SK-N-SH treated with all-trans-retinoic acid at 6 μM for 48 hours (cell line): ENCODE results near the gene CSDE1.

Source experiments
- ATAC-seq: fragments of 200-7000 bp; cut with Tn5 transposase; 3 replicates; pipeline ENCODE4 v1.9.1; 2020; ENCODE audit warnings: mild to moderate bottlenecking, moderate library complexity
- BACH2 ChIP-seq: fragments of 250-450 bp; sonication (Bioruptor Pico); IDR thresholded peaks from 2 replicates; pipeline ENCODE4 v1.9.0; 2021; ENCODE audit warnings: mild to moderate bottlenecking, borderline replicate concordance
- PATZ1 ChIP-seq: fragments of 250-450 bp; sonication (Bioruptor Pico); IDR thresholded peaks from 2 replicates; pipeline ENCODE4 v1.8.0; 2020; ENCODE audit warnings: mild to moderate bottlenecking, moderate library complexity, borderline replicate concordance
- ZFP3 ChIP-seq: fragments of 250-450 bp; sonication (Bioruptor Pico); IDR thresholded peaks from 2 replicates; pipeline ENCODE4 v1.5.0; 2020; ENCODE audit warnings: mild to moderate bottlenecking, moderate library complexity

The CSDE1 gene

GRCh38 chr1:114666954-114667353 lies 90.8 kb downstream of the CSDE1 start:
- no peak for ATAC-seq
- TF ChIP-seq ZFP3 (CRISPR knock-in tag) (peak; percentile 72), BACH2 (CRISPR knock-in tag) (no peak), PATZ1 (CRISPR knock-in tag) (no peak)
